ENCODE results near the gene LMX1A. TPM values are rescaled to one million over a fixed set of nuclear protein-coding genes. Genes with fewer than 3 reads are reported as not detected.

LMX1A gene
- total and polyA plus RNA-seq, 2 of the 13 experiments (the other 11 are each of a cell fraction or from before 2014, with no cell fraction given) = 0.07 TPM; not detected in 1

GRCh38 chr1:165298203-165298820 is 58.2 kb downstream of the LMX1A start:
- CTCF ChIA-PET (ENCODE audit: low intra/inter-chr PET ratio, low total read pairs) = no interaction called here

More at GRCh38 chr1:165298203-165298820, 58.2 kb downstream of the LMX1A start:
- POLR2A ChIA-PET = no interaction called here
- no peak overlapping the region for H2AFZ ChIP-seq (ENCODE audit: low read length)
- H3K9ac ChIP-seq (ENCODE audit: insufficient read depth, low read depth, low read length) = no peak overlapping the region
- DNase-seq (ENCODE audit: low spot score) (no peak), FAIRE-seq (no peak), ATAC-seq (no peak)
- no peaks in the 10 kb centered on the region for H3K9me3 ChIP-seq (ENCODE audit: low read length)
- TF ChIP-seq TFDP2 (CRISPR knock-in tag; IDR thresholded peaks at IDR 0.05) = no peak
- TF ChIP-seq ZNF468 (CRISPR knock-in tag; IDR thresholded peaks at IDR 0.05) = no peak
- no peak for TF ChIP-seq ZNF816 (CRISPR knock-in tag; IDR thresholded peaks at IDR 0.05; ENCODE audit: borderline replicate concordance)
- no peak for TF ChIP-seq MEIS2 (CRISPR knock-in tag; IDR thresholded peaks at IDR 0.05)
- no peak for TF ChIP-seq ZNF710 (CRISPR knock-in tag; IDR thresholded peaks at IDR 0.05; ENCODE audit: borderline replicate concordance)
- TF ChIP-seq USF2 (IDR thresholded peaks at IDR 0.05; ENCODE audit: low read depth, low read length) = no peak
- TF ChIP-seq USF2 (CRISPR knock-in tag; IDR thresholded peaks at IDR 0.05; ENCODE audit: borderline replicate concordance) = no peak
- TF ChIP-seq PHF21A (CRISPR knock-in tag; IDR thresholded peaks at IDR 0.05) = no peak
- TF ChIP-seq PRMT3 (CRISPR knock-in tag; IDR thresholded peaks at IDR 0.05; ENCODE audit: borderline replicate concordance, low read depth) = no peak
- no peak for TF ChIP-seq ZNF432 (CRISPR knock-in tag; IDR thresholded peaks at IDR 0.05; ENCODE audit: borderline replicate concordance)
- TF ChIP-seq MZF1 (CRISPR knock-in tag; IDR thresholded peaks at IDR 0.05; ENCODE audit: borderline replicate concordance) = no peak
- no peak overlapping the region for H3K4me3 ChIP-seq (replicated peaks in 1 of 3; ENCODE audit: insufficient read depth in 1 of 3, low read depth in 2 of 3, low read length in 3 of 3)
- H3K27ac ChIP-seq (ENCODE audit: extremely low read length, insufficient read depth, low read length) = no peak overlapping the region
- H3K27me3 ChIP-seq (ENCODE audit: control insufficient read depth in 1 of 2, insufficient read depth in 2 of 2, low read length in 2 of 2) = peaks cover 0 to 1% of the 10 kb centered on the region in 2 experiments; a peak in 2 of 5 replicates
- no TSS peak for BruUV-seq (replicated peaks)
- H3K4me2 ChIP-seq (ENCODE audit: low read depth, low read length) = no peak overlapping the region
- no peaks in the 10 kb centered on the region for H4K20me1 ChIP-seq (ENCODE audit: insufficient read depth, low read length)
- intact Hi-C loops (cut with micrococcal nuclease; ENCODE audit: unreplicated experiment) = no loop called here
- WGBS (ENCODE audit: low lambda C conversion rate) = 28% methylated on average over 4 of the region's 6 CpGs
- H3K79me2 ChIP-seq (ENCODE audit: insufficient read depth, low read length) = no peaks in the 10 kb centered on the region
- no peaks in the 10 kb centered on the region for H3K36me3 ChIP-seq (replicated peaks in 1 of 2; ENCODE audit: control insufficient read depth in 1 of 2, insufficient read depth in 2 of 2, low read length in 2 of 2)
- no peaks in the 10 kb centered on the region for H3K4me1 ChIP-seq (ENCODE audit: insufficient read depth, low read length)
- in situ Hi-C loops (cut with HindIII; ENCODE audit: extremely low pct_ligation_motif_present, low pct_unique_long_range_greater_than_20kb) = no loop called here
